Measurements from ENCODE around the gene C1orf232. TPM values are rescaled to one million over a fixed set of nuclear protein-coding genes. Genes with fewer than 3 reads are reported as not detected.

C1orf232 gene
- total RNA-seq, 1 experiment from 2014 or later, result not detected

DNA sequence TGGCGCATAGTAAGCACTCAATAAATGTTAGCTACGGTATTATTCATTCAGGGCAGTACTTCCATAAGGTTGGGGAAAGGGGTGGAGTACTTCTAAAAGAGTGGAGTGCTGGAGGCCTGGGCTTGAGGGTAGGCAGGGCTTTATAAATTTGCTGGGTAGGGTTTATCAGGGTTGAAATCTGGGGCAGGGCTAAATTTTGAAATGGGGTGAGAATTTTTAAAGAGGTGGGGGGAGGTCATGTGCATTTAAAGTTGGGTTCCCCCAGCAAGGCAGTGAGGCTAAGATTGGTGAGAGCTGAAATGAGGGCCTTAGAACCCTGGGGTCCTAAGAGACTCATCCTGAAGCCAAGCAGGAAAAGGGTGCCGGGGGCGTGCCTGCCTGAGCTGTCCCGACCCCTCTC is 31.6 kb upstream of the C1orf232 start:
- H3K4me2 ChIP-seq (ENCODE audit: insufficient read depth, insufficient read length, low read length), result no peak overlapping the region
- H4K20me1 ChIP-seq (ENCODE audit: control insufficient read depth, insufficient read depth, insufficient read length), result no peaks in the 10 kb centered on the region
- H3K18ac ChIP-seq (ENCODE audit: insufficient read length, low read depth, low read length), result peak overlapping the region; percentile 36
- Mint-ChIP-seq H3K27me3 (ENCODE audit: low read depth) (peaks cover 19% of the 10 kb centered on the region), H3K4me1 (peaks cover 33 to 42% of the 10 kb centered on the region in 2 experiments), H3K9me3 (no peaks in the 10 kb centered on the region), H3K36me3 (ENCODE audit: insufficient read depth in 1 of 3, low read depth in 3 of 3) (no peaks in the 10 kb centered on the region), H3K4me3 (no peak overlapping the region), H3K27ac (no peak overlapping the region; a peak in 2 of 7 replicates)
- no peak overlapping the region for H2BK120ac ChIP-seq (ENCODE audit: low read depth, low read length, poor library complexity, severe bottlenecking)
- no peak overlapping the region for H3K9ac ChIP-seq (ENCODE audit: extremely low read depth, insufficient read length, low read length)
- no peak overlapping the region for H3K14ac ChIP-seq (ENCODE audit: insufficient read depth, low read length)
- H4K8ac ChIP-seq (replicated peaks; ENCODE audit: insufficient read length, low read depth, low read length), result no peak overlapping the region
- H3K4ac ChIP-seq (ENCODE audit: low read depth, low read length), result no peak overlapping the region
- H2BK5ac ChIP-seq (ENCODE audit: insufficient read length, low read length), result no peak overlapping the region
- H2AFZ ChIP-seq (ENCODE audit: low read length), result no peak overlapping the region
- no peaks in the 10 kb centered on the region for H3K79me2 ChIP-seq (ENCODE audit: insufficient read depth, low read length)
- TF ChIP-seq, protein P1, sequence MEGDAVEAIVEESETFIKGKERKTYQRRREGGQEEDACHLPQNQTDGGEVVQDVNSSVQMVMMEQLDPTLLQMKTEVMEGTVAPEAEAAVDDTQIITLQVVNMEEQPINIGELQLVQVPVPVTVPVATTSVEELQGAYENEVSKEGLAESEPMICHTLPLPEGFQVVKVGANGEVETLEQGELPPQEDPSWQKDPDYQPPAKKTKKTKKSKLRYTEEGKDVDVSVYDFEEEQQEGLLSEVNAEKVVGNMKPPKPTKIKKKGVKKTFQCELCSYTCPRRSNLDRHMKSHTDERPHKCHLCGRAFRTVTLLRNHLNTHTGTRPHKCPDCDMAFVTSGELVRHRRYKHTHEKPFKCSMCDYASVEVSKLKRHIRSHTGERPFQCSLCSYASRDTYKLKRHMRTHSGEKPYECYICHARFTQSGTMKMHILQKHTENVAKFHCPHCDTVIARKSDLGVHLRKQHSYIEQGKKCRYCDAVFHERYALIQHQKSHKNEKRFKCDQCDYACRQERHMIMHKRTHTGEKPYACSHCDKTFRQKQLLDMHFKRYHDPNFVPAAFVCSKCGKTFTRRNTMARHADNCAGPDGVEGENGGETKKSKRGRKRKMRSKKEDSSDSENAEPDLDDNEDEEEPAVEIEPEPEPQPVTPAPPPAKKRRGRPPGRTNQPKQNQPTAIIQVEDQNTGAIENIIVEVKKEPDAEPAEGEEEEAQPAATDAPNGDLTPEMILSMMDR (conservative IDR thresholded peaks at IDR 0.05), result no peak
- H3K27me3 ChIP-seq (ENCODE audit: insufficient read depth, low read length), result no peaks in the 10 kb centered on the region
- no peak overlapping the region for H3K27ac ChIP-seq (ENCODE audit: insufficient read length, low read depth, low read length)
- no peak overlapping the region for H2BK15ac ChIP-seq (ENCODE audit: low read depth, low read length)
- H3K56ac ChIP-seq (ENCODE audit: insufficient read length, low read depth, low read length), result no peak overlapping the region
- WGBS (ENCODE audit: extremely low coverage, insufficient read length, low lambda C conversion rate), result no CpG with 5 or more reads among the region's 5 CpGs
- H3K4me1 ChIP-seq (ENCODE audit: insufficient read depth, low read length), result no peaks in the 10 kb centered on the region
- DNase-seq, result no peak
- H3K23ac ChIP-seq (ENCODE audit: insufficient read length, low read depth, low read length), result no peak overlapping the region
- no peaks in the 10 kb centered on the region for H3K9me3 ChIP-seq (ENCODE audit: control insufficient read depth, low read depth, low read length)
- H3T11ph ChIP-seq (ENCODE audit: low read length), result no peak overlapping the region
- no peak overlapping the region for H2BK20ac ChIP-seq (ENCODE audit: low read depth, low read length, poor library complexity, severe bottlenecking)
- no peak overlapping the region for H2BK12ac ChIP-seq (ENCODE audit: insufficient read length, low read depth, low read length)
- no peak overlapping the region for H4K91ac ChIP-seq (ENCODE audit: insufficient read length, low read depth, low read length)
- no peaks in the 10 kb centered on the region for H3K79me1 ChIP-seq (ENCODE audit: insufficient read depth, low read depth, low read length, poor library complexity, severe bottlenecking)
- no peak overlapping the region for H4K5ac ChIP-seq (ENCODE audit: insufficient read length, low read depth, low read length)
- H2AK5ac ChIP-seq (ENCODE audit: insufficient read length, low read length), result no peak overlapping the region
- no peaks in the 10 kb centered on the region for H3K23me2 ChIP-seq (ENCODE audit: insufficient read length, low read depth, low read length, poor library complexity, severe bottlenecking)

All from H9 (cell line).